BJ (cell line): Measurements from ENCODE around the gene IFNL2. TPM values are rescaled to one million over a fixed set of nuclear protein-coding genes. Genes with fewer than 3 reads are reported as not detected.
"Not testable (repeated sequence)": the region's sequence is repeated elsewhere in the genome, so short reads cannot be mapped to it uniquely, and the experiment has no call there.

Experiments used
- CTCF ChIA-PET: fragments of 350-600 bp; formaldehyde crosslinking; extraction: SDS; loops from one replicate; lab custom pipeline; 2021; ENCODE audit warnings: antibody characterized with exemption, inconsistent platforms; lab: Yijun Ruan, JAX
- POLR2A ChIA-PET: fragments of 300-600 bp; sonication (Branson Sonifier 250); formaldehyde crosslinking; extraction: SDS; loops from one replicate; lab custom pipeline; 2021; ENCODE audit warnings: antibody characterized with exemption; lab: Charles Lee
- DNase-seq: peaks from one replicate; pipeline ENCODE4 v3.0.0-alpha.2; 2011; ENCODE audit warnings: low read depth
- H3K27me3 ChIP-seq: 2 replicates; pipeline ENCODE4 v1.6.0; 2011; ENCODE audit warnings: low read length; ENCODE audit not compliant: control insufficient read depth, insufficient read depth
- H3K36me3 ChIP-seq: 2 replicates; pipeline ENCODE4 v1.5.1; 2011; ENCODE audit warnings: low read length; ENCODE audit not compliant: control insufficient read depth, insufficient read depth
- H3K4me3 ChIP-seq: 2 replicates; pipeline ENCODE4 v1.5.1; 2011; ENCODE audit warnings: low read depth, mild to moderate bottlenecking, control low read depth, low read length
- polyA plus RNA-seq: library from polyadenylated mRNA; depleted of rRNA; stranded (reverse); fragments of >200 nt; gene quantifications from 2 replicates; pipeline ENCODE4 v1.2.3, GENCODE V29; 2011
- TF ChIP-seq, protein P1 (sequence below): IDR thresholded peaks from 2 replicates; pipeline ENCODE4 v1.5.1; 2011; ENCODE audit warnings: low read depth, mild to moderate bottlenecking, control low read depth, inconsistent platforms, low read length, moderate library complexity; ENCODE audit not compliant: insufficient read depth

IFNL2 gene
- polyA plus RNA-seq, 1 experiment = not detected

DNA sequence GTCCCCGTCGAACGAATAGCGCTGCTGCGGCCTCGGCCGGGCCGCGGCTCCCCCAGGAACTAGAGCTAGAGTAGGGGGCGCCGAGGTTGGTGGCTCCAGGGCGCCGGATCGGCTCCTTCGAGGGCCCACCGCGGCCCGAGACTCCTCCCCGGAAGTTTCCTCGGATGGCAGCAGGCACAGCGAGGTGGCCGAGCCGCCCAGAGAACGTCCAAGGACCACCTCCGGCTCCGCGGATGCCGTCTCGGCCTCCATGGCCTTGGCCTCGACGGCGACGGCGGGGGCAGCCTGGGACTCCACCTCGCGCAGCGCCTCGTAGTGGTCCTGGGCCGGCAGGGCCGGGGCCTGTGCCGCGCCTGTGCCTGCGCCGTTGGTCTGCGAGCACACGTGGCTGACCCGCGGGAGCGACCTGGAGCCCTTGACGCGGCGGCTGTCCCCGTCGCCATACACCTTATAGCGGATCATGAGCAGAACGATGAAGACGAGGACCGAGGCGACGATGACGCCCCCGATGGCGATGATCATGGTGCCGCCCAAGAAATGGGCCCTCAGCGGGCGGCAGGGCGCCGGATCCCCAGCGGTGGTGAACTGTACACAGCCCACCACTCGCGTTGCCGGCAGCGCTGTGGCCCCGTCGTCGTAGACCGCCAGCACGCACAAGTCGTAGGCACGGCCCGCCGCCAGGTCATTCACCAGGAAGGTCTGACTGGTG lies 39.8 kb downstream of the IFNL2 start:
- ChIA-PET CTCF (no interaction called here), POLR2A (no interaction called here)
- no peak overlapping the region for H3K4me3 ChIP-seq
- no peaks in the 10 kb centered on the region for H3K36me3 ChIP-seq
- TF ChIP-seq, protein P1, sequence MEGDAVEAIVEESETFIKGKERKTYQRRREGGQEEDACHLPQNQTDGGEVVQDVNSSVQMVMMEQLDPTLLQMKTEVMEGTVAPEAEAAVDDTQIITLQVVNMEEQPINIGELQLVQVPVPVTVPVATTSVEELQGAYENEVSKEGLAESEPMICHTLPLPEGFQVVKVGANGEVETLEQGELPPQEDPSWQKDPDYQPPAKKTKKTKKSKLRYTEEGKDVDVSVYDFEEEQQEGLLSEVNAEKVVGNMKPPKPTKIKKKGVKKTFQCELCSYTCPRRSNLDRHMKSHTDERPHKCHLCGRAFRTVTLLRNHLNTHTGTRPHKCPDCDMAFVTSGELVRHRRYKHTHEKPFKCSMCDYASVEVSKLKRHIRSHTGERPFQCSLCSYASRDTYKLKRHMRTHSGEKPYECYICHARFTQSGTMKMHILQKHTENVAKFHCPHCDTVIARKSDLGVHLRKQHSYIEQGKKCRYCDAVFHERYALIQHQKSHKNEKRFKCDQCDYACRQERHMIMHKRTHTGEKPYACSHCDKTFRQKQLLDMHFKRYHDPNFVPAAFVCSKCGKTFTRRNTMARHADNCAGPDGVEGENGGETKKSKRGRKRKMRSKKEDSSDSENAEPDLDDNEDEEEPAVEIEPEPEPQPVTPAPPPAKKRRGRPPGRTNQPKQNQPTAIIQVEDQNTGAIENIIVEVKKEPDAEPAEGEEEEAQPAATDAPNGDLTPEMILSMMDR = no peak
- peaks cover 19% of the 10 kb centered on the region for H3K27me3 ChIP-seq
- DNase-seq = no peak

DNA sequence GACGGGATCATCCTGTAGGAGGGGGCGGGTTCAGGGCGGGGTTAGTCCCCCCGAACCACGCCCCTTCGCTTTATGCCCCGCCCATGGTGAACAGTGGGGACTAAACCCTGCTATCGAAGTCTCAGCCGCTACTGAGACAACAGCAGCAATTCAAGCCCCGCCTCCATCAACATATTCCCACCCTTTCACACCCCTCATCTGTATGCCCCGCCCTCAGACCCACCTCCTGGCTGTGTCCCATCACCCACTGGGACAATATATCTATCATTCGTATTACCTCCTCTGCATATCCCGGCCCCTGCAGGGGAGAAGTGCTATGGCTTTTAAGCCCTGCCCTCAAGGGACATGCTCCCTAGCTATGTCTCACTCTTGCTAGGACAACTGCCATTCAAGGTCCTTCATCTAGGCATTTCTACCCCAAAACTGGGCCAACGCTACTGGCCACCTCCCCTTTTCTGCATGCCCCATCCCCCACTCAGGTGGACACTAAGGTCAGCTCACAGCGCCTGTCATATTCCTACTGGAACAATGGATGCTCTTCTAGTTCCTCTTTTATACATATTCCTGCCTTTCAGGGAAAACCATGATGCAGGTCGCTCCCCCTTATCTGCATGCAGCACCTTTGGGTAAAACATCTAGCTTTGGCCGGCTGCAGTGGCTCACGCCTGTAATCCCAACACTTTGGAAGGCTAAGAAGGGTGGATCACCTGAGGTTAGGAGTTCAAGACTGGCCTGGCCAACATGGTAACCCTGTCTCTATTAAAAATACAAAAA lies 40.5 kb downstream of the IFNL2 start:
- no peak for DNase-seq

DNA sequence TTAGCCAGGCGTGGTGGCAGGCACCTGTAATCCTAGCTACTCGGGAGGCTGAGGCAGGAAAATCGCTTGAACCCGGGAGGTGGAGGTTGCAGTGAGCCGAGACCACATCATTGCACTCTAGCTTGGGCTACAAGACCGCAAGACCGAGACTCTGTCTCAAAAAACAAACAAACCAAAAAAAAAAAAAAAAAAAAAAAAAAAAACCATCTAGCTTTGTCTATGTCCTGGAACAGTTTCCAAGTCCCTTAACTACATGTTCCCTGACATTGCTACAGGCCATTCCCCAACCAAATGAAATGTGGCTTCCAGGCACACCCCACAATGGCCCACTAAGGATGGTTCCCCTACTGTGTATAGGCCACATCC lies 41.1 kb downstream of the IFNL2 start:
- POLR2A ChIA-PET, CTCF ChIA-PET: not testable (repeated sequence)
- H3K27me3 ChIP-seq = peaks cover 12% of the 10 kb centered on the region

More for the DNA sequence above, 40.5 kb downstream of the IFNL2 start:
- ChIA-PET POLR2A (no interaction called here), CTCF (no interaction called here)
- no peaks in the 10 kb centered on the region for H3K36me3 ChIP-seq
- no peak overlapping the region for H3K4me3 ChIP-seq
- TF ChIP-seq, protein P1 = no peak
- H3K27me3 ChIP-seq = peaks cover 15% of the 10 kb centered on the region

DNA sequence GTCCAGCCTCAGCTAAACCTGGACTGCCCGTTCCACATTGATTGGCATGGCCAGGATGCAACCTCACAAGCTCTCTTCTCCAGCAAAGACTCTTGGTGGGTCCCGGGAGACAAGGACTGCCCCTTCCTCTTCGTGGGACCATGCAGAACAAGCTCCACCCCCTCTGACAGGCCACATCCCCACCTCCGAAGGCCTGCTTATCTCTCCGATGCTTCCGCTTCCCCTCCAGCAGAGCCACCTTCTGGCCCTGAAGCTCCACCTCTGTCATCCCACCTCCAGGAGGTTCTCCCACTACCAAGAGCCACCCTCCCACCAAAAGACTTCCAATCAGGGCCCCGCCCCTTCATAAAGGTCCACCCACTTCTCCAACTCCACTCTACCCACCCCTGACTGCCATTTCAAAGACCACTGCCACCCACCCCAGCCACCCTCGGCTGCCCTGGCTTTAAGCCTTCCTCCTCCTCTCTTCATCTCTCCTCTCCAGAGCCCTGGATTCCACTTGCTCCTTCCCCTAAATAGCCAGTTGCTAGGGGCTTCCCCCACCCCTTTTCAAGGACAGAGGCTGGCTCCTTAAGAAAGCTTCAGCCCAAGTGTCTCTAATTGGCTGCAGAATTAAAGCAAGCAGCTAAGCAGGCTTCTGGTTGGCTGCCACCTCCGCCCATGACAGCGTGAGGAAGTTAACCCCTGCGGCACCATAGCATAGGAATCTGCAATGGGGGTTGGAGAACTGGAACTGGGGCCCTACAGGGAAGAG lies 42.5 kb downstream of the IFNL2 start:
- no peak for DNase-seq
- peaks cover 2% of the 10 kb centered on the region; the same call in 1 of the 2 replicates for H3K27me3 ChIP-seq
- H3K36me3 ChIP-seq = no peaks in the 10 kb centered on the region
- ChIA-PET POLR2A (no interaction called here), CTCF (interaction anchor here (1.1 to 1.9 kb wide), 3 partner anchors 17 to 198 kb away, joined by 3 to 6 read pairs (median 3); no protein-coding TSS in a partner anchor)
- TF ChIP-seq, protein P1 = no peak
- no peak overlapping the region for H3K4me3 ChIP-seq

More for the DNA sequence above, 41.1 kb downstream of the IFNL2 start:
- not testable (repeated sequence) for DNase-seq, H3K36me3 ChIP-seq, H3K4me3 ChIP-seq

DNA sequence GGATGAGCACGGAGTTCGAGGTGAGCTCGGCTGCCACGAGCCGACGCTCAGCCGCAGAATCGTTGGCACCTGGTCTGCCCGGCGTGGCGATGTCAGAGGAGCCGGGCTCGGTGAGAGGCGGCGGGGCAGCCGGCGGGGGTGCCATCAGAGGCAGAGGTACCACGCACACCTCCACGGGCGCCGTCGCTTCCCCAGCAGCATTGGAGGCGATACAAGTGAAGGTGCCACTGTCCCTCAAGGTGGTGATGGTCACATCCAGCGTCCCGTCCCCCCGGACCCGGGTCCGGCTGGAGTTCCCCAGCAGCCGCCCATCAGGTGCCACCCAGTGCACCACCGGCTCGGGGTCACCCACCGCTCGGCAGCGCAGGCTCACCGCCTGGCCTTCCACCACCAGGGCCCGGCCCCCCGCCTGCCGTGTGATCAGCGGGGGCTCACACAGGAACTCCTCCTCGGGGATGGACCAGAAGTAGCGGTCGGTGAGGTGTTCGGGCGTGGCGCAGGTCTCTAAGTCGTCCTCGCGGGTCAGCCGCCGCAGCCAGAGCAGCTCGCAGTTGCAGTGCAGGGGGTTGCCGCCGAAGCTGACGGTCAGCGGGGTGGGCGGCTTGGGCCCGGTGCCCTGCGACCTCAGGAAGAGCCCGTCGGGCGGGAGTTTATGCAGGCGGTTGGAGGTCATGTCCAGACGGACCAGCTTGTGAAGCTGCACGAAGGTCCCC lies 46.0 kb downstream of the IFNL2 start:
- Histone ChIP-seq H3K27me3 (peaks cover 3% of the 10 kb centered on the region), H3K36me3 (no peaks in the 10 kb centered on the region), H3K4me3 (no peak overlapping the region)
- CTCF ChIA-PET = no interaction called here
- POLR2A ChIA-PET = no interaction called here
- TF ChIP-seq, protein P1 = no peak
- no peak for DNase-seq
